GM23338 (cell line): ENCODE results near the gene NFE2L3. TPM values are rescaled to one million over a fixed set of nuclear protein-coding genes. Genes with fewer than 3 reads are reported as not detected.

Source experiments
- ATAC-seq: fragments of 200-7000 bp; cut with Tn5 transposase; 3 replicates; pipeline ENCODE4 v1.9.1; 2020
- DNase-seq: peaks from one replicate; pipeline ENCODE4 v3.0.0-alpha.2; 2015; ENCODE audit warnings: low spot score
- H2AFZ ChIP-seq: fragments of 200-600 bp; sonication (generic); 2 replicates; pipeline ENCODE4 v1.8.0; 2016; ENCODE audit warnings: antibody characterized with exemption, mild to moderate bottlenecking, moderate library complexity
- H3F3A ChIP-seq: fragments of 200-600 bp; sonication (generic); replicated peaks from 2 replicates; pipeline ENCODE4 v1.8.0; 2017; ENCODE audit warnings: antibody characterized with exemption, mixed run types, low read depth
- H3K27ac ChIP-seq: fragments of 200-600 bp; sonication (generic); 2 replicates; pipeline ENCODE4 v1.6.1; 2016; ENCODE audit warnings: low read depth
- H3K27me3 ChIP-seq: fragments of 200-600 bp; sonication (generic); 2 replicates; pipeline ENCODE4 v1.8.0; 2016; ENCODE audit warnings: mild to moderate bottlenecking, mixed run types, moderate library complexity; ENCODE audit not compliant: insufficient read depth
- H3K36me3 ChIP-seq: fragments of 200-600 bp; sonication (generic); 2 replicates; pipeline ENCODE4 v1.8.0; 2016; ENCODE audit warnings: mild to moderate bottlenecking; ENCODE audit not compliant: insufficient read depth
- H3K4me1 ChIP-seq: fragments of 200-600 bp; sonication (generic); 2 replicates; pipeline ENCODE4 v1.8.0; 2016; ENCODE audit warnings: mild to moderate bottlenecking, moderate library complexity; ENCODE audit not compliant: insufficient read depth
- H3K4me2 ChIP-seq: fragments of 200-600 bp; sonication (generic); 2 replicates; pipeline ENCODE4 v1.7.1; 2017; ENCODE audit warnings: mixed run types
- H3K4me3 ChIP-seq: fragments of 200-600 bp; sonication (generic); 2 replicates; pipeline ENCODE4 v1.6.1; 2016; ENCODE audit warnings: mixed run types
- H3K79me2 ChIP-seq: fragments of 200-600 bp; sonication (generic); replicated peaks from 2 replicates; pipeline ENCODE4 v1.8.0; 2017; ENCODE audit warnings: mild to moderate bottlenecking; ENCODE audit not compliant: insufficient read depth
- H3K9me2 ChIP-seq: fragments of 200-600 bp; sonication (generic); 2 replicates; pipeline ENCODE4 v1.8.0; 2017; ENCODE audit not compliant: insufficient read depth
- H4K20me1 ChIP-seq: fragments of 200-600 bp; sonication (generic); replicated peaks from 2 replicates; pipeline ENCODE4 v1.8.0; 2017; ENCODE audit warnings: mild to moderate bottlenecking; ENCODE audit not compliant: insufficient read depth
- H3K27ac Mint-ChIP-seq: 2 replicates; pipeline ENCODE4 v1.8.0; 2020; ENCODE audit warnings: inconsistent platforms, mild to moderate bottlenecking, moderate library complexity, mixed read lengths
- H3K27me3 Mint-ChIP-seq: 3 replicates; pipeline ENCODE4 v1.8.0; 2022; ENCODE audit warnings: low read depth, mild to moderate bottlenecking, moderate library complexity, mixed read lengths, inconsistent platforms; ENCODE audit not compliant: insufficient read depth, poor library complexity
- H3K36me3 Mint-ChIP-seq: 3 replicates; pipeline ENCODE4 v1.8.0; 2021; ENCODE audit warnings: low read depth, mild to moderate bottlenecking, inconsistent platforms, moderate library complexity, mixed read lengths
- H3K4me1 Mint-ChIP-seq: 3 replicates; pipeline ENCODE4 v1.8.0; 2020; ENCODE audit warnings: mild to moderate bottlenecking, inconsistent platforms, mixed read lengths
- H3K4me3 Mint-ChIP-seq: 3 replicates; pipeline ENCODE4 v1.8.0; 2021; ENCODE audit warnings: moderate library complexity, mild to moderate bottlenecking, inconsistent platforms, mixed read lengths
- H3K9me3 Mint-ChIP-seq: 3 replicates; pipeline ENCODE4 v1.8.0; 2020; ENCODE audit warnings: moderate library complexity, mild to moderate bottlenecking, inconsistent platforms, mixed read lengths
- CREB1 ChIP-seq: fragments of 250-450 bp; sonication (Bioruptor Pico); IDR thresholded peaks from 2 replicates; pipeline ENCODE4 v1.5.0; 2020; ENCODE audit warnings: low read depth, mild to moderate bottlenecking, moderate library complexity
- ETS1 ChIP-seq: IDR thresholded peaks from 2 replicates; pipeline ENCODE4 v1.6.1; 2016; ENCODE audit warnings: antibody characterized with exemption
- EZH2 ChIP-seq: fragments of 200-600 bp; sonication (generic); IDR thresholded peaks from one replicate; pipeline ENCODE4 v1.8.0; 2017; ENCODE audit warnings: antibody characterized with exemption, mild to moderate bottlenecking, low read depth; ENCODE audit not compliant: unreplicated experiment
- EZH2phosphoT487 ChIP-seq: fragments of 200-600 bp; sonication (generic); IDR thresholded peaks from one replicate; pipeline ENCODE4 v1.8.1; 2018; ENCODE audit warnings: antibody characterized with exemption; ENCODE audit not compliant: unreplicated experiment
- JUNB ChIP-seq: IDR thresholded peaks from one replicate; pipeline ENCODE4 v1.6.1; 2016; ENCODE audit warnings: antibody characterized with exemption; ENCODE audit not compliant: unreplicated experiment
- NANOG ChIP-seq: IDR thresholded peaks from 2 replicates; pipeline ENCODE4 v1.6.1; 2016; ENCODE audit warnings: antibody characterized with exemption, borderline replicate concordance
- POLR2AphosphoS5 ChIP-seq: IDR thresholded peaks from 2 replicates; pipeline ENCODE4 v1.6.1; 2016; ENCODE audit warnings: antibody characterized with exemption, low read depth
- STAT1 ChIP-seq: IDR thresholded peaks from one replicate; pipeline ENCODE4 v1.6.1; 2016; ENCODE audit warnings: antibody characterized with exemption; ENCODE audit not compliant: unreplicated experiment
- ZNF114 ChIP-seq: fragments of 250-450 bp; sonication (Bioruptor Pico); IDR thresholded peaks from 2 replicates; pipeline ENCODE4 v1.5.0; 2020; ENCODE audit warnings: mild to moderate bottlenecking, moderate library complexity
- ZNF331 ChIP-seq: fragments of 250-450 bp; sonication (Bioruptor Pico); IDR thresholded peaks from 2 replicates; pipeline ENCODE4 v1.5.0; 2020; ENCODE audit warnings: low read depth, mild to moderate bottlenecking, moderate library complexity
- polyA plus RNA-seq: library from polyadenylated mRNA; unstranded; fragments of >200 nt; fragmentation: Nextera tagmentation; extraction: Ambion mirVana; gene quantifications from 2 replicates; pipeline ENCODE4 v1.2.1, GENCODE V29; 2016
- total RNA-seq: library from RNA; depleted of rRNA; stranded (reverse); fragments of >200 nt; shearing (Covaris generic); gene quantifications from 2 replicates; pipeline ENCODE4 v1.2.3, GENCODE V29; 2014
- TF ChIP-seq, protein P1 (sequence below): fragments of 250-450 bp; sonication (Bioruptor Pico); IDR thresholded peaks from 2 replicates; pipeline ENCODE4 v1.5.0; 2020; ENCODE audit warnings: mild to moderate bottlenecking, moderate library complexity
- TF ChIP-seq, protein P2 (sequence below), 2 experiments: fragments of 200-600 bp in 1 of 2; sonication (generic) in 1 of 2; conservative IDR thresholded peaks; 2 replicates each; pipeline versions ENCODE4 v1.5.1 to v1.6.1; 2016 to 2017; ENCODE audit warnings: antibody characterized with exemption in 2 of 2, low read depth in 2 of 2, mild to moderate bottlenecking in 2 of 2, moderate library complexity in 1 of 2
- TF ChIP-seq, protein P3 (sequence below): IDR thresholded peaks from one replicate; pipeline ENCODE4 v1.6.1; 2018; ENCODE audit warnings: antibody characterized with exemption; ENCODE audit not compliant: unreplicated experiment

Gene NFE2L3
- total and polyA plus RNA-seq, 2 experiments from 2014 or later = 62.0 to 142 TPM

- no peaks in the 10 kb centered on the region for H3F3A ChIP-seq
- H3K9me2 ChIP-seq = 0 out of 2 replicates have a peak, but pooled peaks cover 3% of the 10 kb centered on the region
- ATAC-seq (no peak), DNase-seq (no peak)
- H3K27ac Mint-ChIP-seq = no peak overlapping the region
- peaks cover 3% of the 10 kb centered on the region; the same call in 1 of the 3 replicates for H3K4me1 Mint-ChIP-seq
- no peak overlapping the region for H3K4me2 ChIP-seq
- no peak overlapping the region for H3K27ac ChIP-seq
- peaks cover 20% of the 10 kb centered on the region for H3K9me3 Mint-ChIP-seq
- TF ChIP-seq POLR2AphosphoS5 (no peak), ETS1 (no peak), STAT1 (no peak), ZNF331 (CRISPR knock-in tag) (no peak), CREB1 (CRISPR knock-in tag) (no peak), JUNB (no peak), EZH2 (no peak), EZH2phosphoT487 (no peak), ZNF114 (CRISPR knock-in tag) (no peak), NANOG (no peak)
- TF ChIP-seq, protein P1, sequence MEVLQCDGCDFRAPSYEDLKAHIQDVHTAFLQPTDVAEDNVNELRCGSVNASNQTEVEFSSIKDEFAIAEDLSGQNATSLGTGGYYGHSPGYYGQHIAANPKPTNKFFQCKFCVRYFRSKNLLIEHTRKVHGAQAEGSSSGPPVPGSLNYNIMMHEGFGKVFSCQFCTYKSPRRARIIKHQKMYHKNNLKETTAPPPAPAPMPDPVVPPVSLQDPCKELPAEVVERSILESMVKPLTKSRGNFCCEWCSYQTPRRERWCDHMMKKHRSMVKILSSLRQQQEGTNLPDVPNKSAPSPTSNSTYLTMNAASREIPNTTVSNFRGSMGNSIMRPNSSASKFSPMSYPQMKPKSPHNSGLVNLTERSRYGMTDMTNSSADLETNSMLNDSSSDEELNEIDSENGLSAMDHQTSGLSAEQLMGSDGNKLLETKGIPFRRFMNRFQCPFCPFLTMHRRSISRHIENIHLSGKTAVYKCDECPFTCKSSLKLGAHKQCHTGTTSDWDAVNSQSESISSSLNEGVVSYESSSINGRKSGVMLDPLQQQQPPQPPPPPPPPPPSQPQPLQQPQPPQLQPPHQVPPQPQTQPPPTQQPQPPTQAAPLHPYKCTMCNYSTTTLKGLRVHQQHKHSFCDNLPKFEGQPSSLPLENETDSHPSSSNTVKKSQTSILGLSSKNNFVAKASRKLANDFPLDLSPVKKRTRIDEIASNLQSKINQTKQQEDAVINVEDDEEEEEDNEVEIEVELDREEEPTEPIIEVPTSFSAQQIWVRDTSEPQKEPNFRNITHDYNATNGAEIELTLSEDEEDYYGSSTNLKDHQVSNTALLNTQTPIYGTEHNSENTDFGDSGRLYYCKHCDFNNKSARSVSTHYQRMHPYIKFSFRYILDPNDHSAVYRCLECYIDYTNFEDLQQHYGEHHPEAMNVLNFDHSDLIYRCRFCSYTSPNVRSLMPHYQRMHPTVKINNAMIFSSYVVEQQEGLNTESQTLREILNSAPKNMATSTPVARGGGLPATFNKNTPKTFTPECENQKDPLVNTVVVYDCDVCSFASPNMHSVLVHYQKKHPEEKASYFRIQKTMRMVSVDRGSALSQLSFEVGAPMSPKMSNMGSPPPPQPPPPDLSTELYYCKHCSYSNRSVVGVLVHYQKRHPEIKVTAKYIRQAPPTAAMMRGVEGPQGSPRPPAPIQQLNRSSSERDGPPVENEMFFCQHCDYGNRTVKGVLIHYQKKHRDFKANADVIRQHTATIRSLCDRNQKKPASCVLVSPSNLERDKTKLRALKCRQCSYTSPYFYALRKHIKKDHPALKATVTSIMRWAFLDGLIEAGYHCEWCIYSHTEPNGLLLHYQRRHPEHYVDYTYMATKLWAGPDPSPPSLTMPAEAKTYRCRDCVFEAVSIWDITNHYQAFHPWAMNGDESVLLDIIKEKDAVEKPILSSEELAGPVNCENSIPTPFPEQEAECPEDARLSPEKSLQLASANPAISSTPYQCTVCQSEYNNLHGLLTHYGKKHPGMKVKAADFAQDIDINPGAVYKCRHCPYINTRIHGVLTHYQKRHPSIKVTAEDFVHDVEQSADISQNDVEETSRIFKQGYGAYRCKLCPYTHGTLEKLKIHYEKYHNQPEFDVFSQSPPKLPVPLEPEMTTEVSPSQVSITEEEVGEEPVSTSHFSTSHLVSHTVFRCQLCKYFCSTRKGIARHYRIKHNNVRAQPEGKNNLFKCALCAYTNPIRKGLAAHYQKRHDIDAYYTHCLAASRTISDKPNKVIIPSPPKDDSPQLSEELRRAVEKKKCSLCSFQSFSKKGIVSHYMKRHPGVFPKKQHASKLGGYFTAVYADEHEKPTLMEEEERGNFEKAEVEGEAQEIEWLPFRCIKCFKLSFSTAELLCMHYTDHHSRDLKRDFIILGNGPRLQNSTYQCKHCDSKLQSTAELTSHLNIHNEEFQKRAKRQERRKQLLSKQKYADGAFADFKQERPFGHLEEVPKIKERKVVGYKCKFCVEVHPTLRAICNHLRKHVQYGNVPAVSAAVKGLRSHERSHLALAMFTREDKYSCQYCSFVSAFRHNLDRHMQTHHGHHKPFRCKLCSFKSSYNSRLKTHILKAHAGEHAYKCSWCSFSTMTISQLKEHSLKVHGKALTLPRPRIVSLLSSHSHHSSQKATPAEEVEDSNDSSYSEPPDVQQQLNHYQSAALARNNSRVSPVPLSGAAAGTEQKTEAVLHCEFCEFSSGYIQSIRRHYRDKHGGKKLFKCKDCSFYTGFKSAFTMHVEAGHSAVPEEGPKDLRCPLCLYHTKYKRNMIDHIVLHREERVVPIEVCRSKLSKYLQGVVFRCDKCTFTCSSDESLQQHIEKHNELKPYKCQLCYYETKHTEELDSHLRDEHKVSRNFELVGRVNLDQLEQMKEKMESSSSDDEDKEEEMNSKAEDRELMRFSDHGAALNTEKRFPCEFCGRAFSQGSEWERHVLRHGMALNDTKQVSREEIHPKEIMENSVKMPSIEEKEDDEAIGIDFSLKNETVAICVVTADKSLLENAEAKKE (CRISPR knock-in tag) = no peak
- TF ChIP-seq, protein P2, sequence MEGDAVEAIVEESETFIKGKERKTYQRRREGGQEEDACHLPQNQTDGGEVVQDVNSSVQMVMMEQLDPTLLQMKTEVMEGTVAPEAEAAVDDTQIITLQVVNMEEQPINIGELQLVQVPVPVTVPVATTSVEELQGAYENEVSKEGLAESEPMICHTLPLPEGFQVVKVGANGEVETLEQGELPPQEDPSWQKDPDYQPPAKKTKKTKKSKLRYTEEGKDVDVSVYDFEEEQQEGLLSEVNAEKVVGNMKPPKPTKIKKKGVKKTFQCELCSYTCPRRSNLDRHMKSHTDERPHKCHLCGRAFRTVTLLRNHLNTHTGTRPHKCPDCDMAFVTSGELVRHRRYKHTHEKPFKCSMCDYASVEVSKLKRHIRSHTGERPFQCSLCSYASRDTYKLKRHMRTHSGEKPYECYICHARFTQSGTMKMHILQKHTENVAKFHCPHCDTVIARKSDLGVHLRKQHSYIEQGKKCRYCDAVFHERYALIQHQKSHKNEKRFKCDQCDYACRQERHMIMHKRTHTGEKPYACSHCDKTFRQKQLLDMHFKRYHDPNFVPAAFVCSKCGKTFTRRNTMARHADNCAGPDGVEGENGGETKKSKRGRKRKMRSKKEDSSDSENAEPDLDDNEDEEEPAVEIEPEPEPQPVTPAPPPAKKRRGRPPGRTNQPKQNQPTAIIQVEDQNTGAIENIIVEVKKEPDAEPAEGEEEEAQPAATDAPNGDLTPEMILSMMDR (conservative IDR thresholded peaks at IDR 0.05; ENCODE audit: low read depth in 2 of 2) = no peak
- TF ChIP-seq, protein P3, sequence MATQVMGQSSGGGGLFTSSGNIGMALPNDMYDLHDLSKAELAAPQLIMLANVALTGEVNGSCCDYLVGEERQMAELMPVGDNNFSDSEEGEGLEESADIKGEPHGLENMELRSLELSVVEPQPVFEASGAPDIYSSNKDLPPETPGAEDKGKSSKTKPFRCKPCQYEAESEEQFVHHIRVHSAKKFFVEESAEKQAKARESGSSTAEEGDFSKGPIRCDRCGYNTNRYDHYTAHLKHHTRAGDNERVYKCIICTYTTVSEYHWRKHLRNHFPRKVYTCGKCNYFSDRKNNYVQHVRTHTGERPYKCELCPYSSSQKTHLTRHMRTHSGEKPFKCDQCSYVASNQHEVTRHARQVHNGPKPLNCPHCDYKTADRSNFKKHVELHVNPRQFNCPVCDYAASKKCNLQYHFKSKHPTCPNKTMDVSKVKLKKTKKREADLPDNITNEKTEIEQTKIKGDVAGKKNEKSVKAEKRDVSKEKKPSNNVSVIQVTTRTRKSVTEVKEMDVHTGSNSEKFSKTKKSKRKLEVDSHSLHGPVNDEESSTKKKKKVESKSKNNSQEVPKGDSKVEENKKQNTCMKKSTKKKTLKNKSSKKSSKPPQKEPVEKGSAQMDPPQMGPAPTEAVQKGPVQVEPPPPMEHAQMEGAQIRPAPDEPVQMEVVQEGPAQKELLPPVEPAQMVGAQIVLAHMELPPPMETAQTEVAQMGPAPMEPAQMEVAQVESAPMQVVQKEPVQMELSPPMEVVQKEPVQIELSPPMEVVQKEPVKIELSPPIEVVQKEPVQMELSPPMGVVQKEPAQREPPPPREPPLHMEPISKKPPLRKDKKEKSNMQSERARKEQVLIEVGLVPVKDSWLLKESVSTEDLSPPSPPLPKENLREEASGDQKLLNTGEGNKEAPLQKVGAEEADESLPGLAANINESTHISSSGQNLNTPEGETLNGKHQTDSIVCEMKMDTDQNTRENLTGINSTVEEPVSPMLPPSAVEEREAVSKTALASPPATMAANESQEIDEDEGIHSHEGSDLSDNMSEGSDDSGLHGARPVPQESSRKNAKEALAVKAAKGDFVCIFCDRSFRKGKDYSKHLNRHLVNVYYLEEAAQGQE = no peak
- H3K4me3 ChIP-seq = no peak overlapping the region
- no peaks in the 10 kb centered on the region for H3K27me3 ChIP-seq
- no peak overlapping the region for H2AFZ ChIP-seq
- H3K36me3 ChIP-seq = no peaks in the 10 kb centered on the region
- peaks cover 4% of the 10 kb centered on the region for H3K27me3 Mint-ChIP-seq
- no peaks in the 10 kb centered on the region for H3K79me2 ChIP-seq
- peaks cover 14% of the 10 kb centered on the region; the same call in 2 of the 3 replicates for H3K36me3 Mint-ChIP-seq
- H3K4me3 Mint-ChIP-seq = no peak overlapping the region
- H3K4me1 ChIP-seq = peaks cover 9% of the 10 kb centered on the region; the same call in 1 of the 2 replicates
- no peaks in the 10 kb centered on the region for H4K20me1 ChIP-seq
Observed at GRCh38 chr7:26145238-26145637, 6.8 kb upstream of the NFE2L3 start.
